Spinal cord (tissue), 10 donors: Measurements from ENCODE around the gene SLC16A4. TPM values are rescaled to one million over a fixed set of nuclear protein-coding genes. Genes with fewer than 3 reads are reported as not detected.
"Not testable (repeated sequence)": the region's sequence is repeated elsewhere in the genome, so short reads cannot be mapped to it uniquely, and the experiment has no call there.

Source experiments
- DNase-seq, 6 donors: peaks; one replicate each; pipeline versions ENCODE4 v3.0.0 to v3.0.0-alpha.2; 2013 to 2015; ENCODE audit warnings: low spot score in 6 of 6, low read depth in 4 of 6
- H3K27ac ChIP-seq: one replicate; pipeline ENCODE4 v1.5.1; 2013; ENCODE audit warnings: low read depth, low read length, control low read depth
- H3K27me3 ChIP-seq: one replicate; pipeline ENCODE4 v1.6.1; 2013; ENCODE audit warnings: low read length; ENCODE audit not compliant: control insufficient read depth, insufficient read depth
- H3K36me3 ChIP-seq: one replicate; pipeline ENCODE4 v1.6.1; 2013; ENCODE audit warnings: low read length; ENCODE audit not compliant: control insufficient read depth, insufficient read depth
- H3K4me1 ChIP-seq: one replicate; pipeline ENCODE4 v1.6.1; 2013; ENCODE audit warnings: low read length; ENCODE audit not compliant: control insufficient read depth, insufficient read depth
- H3K4me3 ChIP-seq: one replicate; pipeline ENCODE4 v1.5.1; 2013; ENCODE audit warnings: low read depth, low read length, control low read depth
- H3K9me3 ChIP-seq: one replicate; pipeline ENCODE4 v1.6.1; 2013; ENCODE audit warnings: low read length; ENCODE audit not compliant: control insufficient read depth, insufficient read depth
- WGBS: methylation state at CpG from one replicate; pipeline ENCODE4 v1.1.5; 2013; ENCODE audit warnings: missing lambda C conversion rate; ENCODE audit not compliant: insufficient coverage; 5-methylcytosine and 5-hydroxymethylcytosine counted together
- polyA plus RNA-seq, 2 donors: library from polyadenylated mRNA; unstranded; fragments of 120-200 nt; gene quantifications; one replicate each; pipeline ENCODE4 v1.2.1, GENCODE V29; 2013; ENCODE audit not compliant: insufficient read length in 2 of 2
- total RNA-seq, 2 donors: library from RNA; depleted of rRNA in 1 of 2; stranded (reverse); fragments of 120-200 nt in 1 of 2; fragments of >200 nt in 1 of 2; gene quantifications; one replicate each; pipeline versions ENCODE4 v1.2.3 to v1.2.4, GENCODE V29; 2013 to 2014
- donor health status: healthy.

SLC16A4 gene
- total and polyA plus RNA-seq, 4 donors: 7.7 to 27.5 (median 16.8) TPM

- no peaks in the 10 kb centered on the region for H3K9me3 ChIP-seq
- DNase-seq: peak in 3 of 6 donors; percentile 52 to 87 (median 80)
- peaks cover 6% of the 10 kb centered on the region for H3K4me1 ChIP-seq
- no peak overlapping the region for H3K27ac ChIP-seq
- 25% methylated on average over 4 of the region's 4 CpGs for whole genome bisulfite sequencing
- H3K27me3 ChIP-seq: no peaks in the 10 kb centered on the region
- no peaks in the 10 kb centered on the region for H3K36me3 ChIP-seq
- no peak overlapping the region for H3K4me3 ChIP-seq
These were observed 21.8 kb upstream of the SLC16A4 start for GRCh38 chr1:110412576-110412975.

GRCh38 chr1:110411173-110411735 lies 20.4 kb upstream of the SLC16A4 start:
- Histone ChIP-seq H3K36me3 (no peaks in the 10 kb centered on the region), H3K27me3 (no peaks in the 10 kb centered on the region), H3K4me3 (no peak overlapping the region), H3K27ac (no peak overlapping the region), H3K4me1 (peaks cover 11% of the 10 kb centered on the region), H3K9me3 (no peaks in the 10 kb centered on the region)
- DNase-seq: no peak
- 93% methylated on average over 5 of the region's 7 CpGs for WGBS

- Histone ChIP-seq H3K27ac (no peak overlapping the region), H3K9me3 (no peaks in the 10 kb centered on the region), H3K36me3 (peaks cover 3% of the 10 kb centered on the region), H3K4me1 (peaks cover 11% of the 10 kb centered on the region), H3K4me3 (no peak overlapping the region), H3K27me3 (no peaks in the 10 kb centered on the region)
- DNase-seq: no peak
- WGBS: 95% methylated on average over 6 of the region's 6 CpGs
These were observed 18.5 kb upstream of the SLC16A4 start for GRCh38 chr1:110409316-110409715.

- H3K27ac ChIP-seq: no peak overlapping the region
- H3K27me3 ChIP-seq: no peaks in the 10 kb centered on the region
- 87% methylated on average over 7 of the region's 8 CpGs for WGBS
- peaks cover 6% of the 10 kb centered on the region for H3K36me3 ChIP-seq
- no peaks in the 10 kb centered on the region for H3K9me3 ChIP-seq
- DNase-seq: no peak
- H3K4me3 ChIP-seq: no peak overlapping the region
- peaks cover 11% of the 10 kb centered on the region for H3K4me1 ChIP-seq
These were observed 17.7 kb upstream of the SLC16A4 start for GRCh38 chr1:110408488-110408887.

GRCh38 chr1:110407260-110408210 lies 16.7 kb upstream of the SLC16A4 start, which contains the start of gene LAMTOR5:
TSS of gene LAMTOR5 (minus strand) at chr1:110407694. CDS start at chr1:110407620, 74 bp downstream.
- no peaks in the 10 kb centered on the region for H3K9me3 ChIP-seq
- peak; percentile 88 to 98 (median 90) for DNase-seq
- H3K27me3 ChIP-seq: no peaks in the 10 kb centered on the region
- WGBS: under 1% methylated on average over 76 of the region's 76 CpGs
- peak within 1 kb of the TSS; percentile 95 for H3K4me3 ChIP-seq
- peak within 1 kb of the TSS; percentile 91 for H3K27ac ChIP-seq
- H3K4me1 ChIP-seq: peaks cover 11% of the 10 kb centered on the region
- H3K36me3 ChIP-seq: peaks cover 10% of the 10 kb centered on the region

GRCh38 chr1:110406407-110406806 lies 15.6 kb upstream of the SLC16A4 start:
- peaks cover 15% of the 10 kb centered on the region for H3K36me3 ChIP-seq
- peak overlapping the region; percentile 95 for H3K4me3 ChIP-seq
- not testable (repeated sequence) for DNase-seq, H3K9me3 ChIP-seq, H3K27ac ChIP-seq, H3K27me3 ChIP-seq
- H3K4me1 ChIP-seq: peaks cover 11% of the 10 kb centered on the region
- 80% methylated on average over 2 of the region's 15 CpGs for whole genome bisulfite sequencing

- no peak for DNase-seq
- WGBS: 100% methylated on average over 1 of the region's 4 CpGs
- Histone ChIP-seq H3K27me3 (no peaks in the 10 kb centered on the region), H3K4me1 (peaks cover 11% of the 10 kb centered on the region), H3K27ac (no peak overlapping the region), H3K4me3 (no peak overlapping the region), H3K36me3 (peaks cover 27% of the 10 kb centered on the region), H3K9me3 (no peaks in the 10 kb centered on the region)
These were observed 13.6 kb upstream of the SLC16A4 start for GRCh38 chr1:110404401-110404800.

- DNase-seq: no peak
- Histone ChIP-seq H3K4me3 (no peak overlapping the region), H3K36me3 (peaks cover 27% of the 10 kb centered on the region), H3K27ac (no peak overlapping the region), H3K27me3 (no peaks in the 10 kb centered on the region), H3K9me3 (no peaks in the 10 kb centered on the region), H3K4me1 (peaks cover 11% of the 10 kb centered on the region)
- WGBS: no CpG with 5 or more reads among the region's 5 CpGs
These were observed 13.0 kb upstream of the SLC16A4 start for GRCh38 chr1:110403805-110404204.

GRCh38 chr1:110396259-110396958 lies 5.6 kb upstream of the SLC16A4 start:
- H3K36me3 ChIP-seq: peaks cover 23% of the 10 kb centered on the region

More at GRCh38 chr1:110396259-110396958, 5.6 kb upstream of the SLC16A4 start:
- WGBS: 97% methylated on average over 47 of the region's 48 CpGs
- not testable (repeated sequence) for H3K4me3 ChIP-seq, H3K27ac ChIP-seq, H3K4me1 ChIP-seq, DNase-seq, H3K9me3 ChIP-seq, H3K27me3 ChIP-seq
